HFFc6 (cell line): ENCODE data around the gene RNASE12. TPM values are rescaled to one million over a fixed set of nuclear protein-coding genes. Genes with fewer than 3 reads are reported as not detected.
"Not testable (repeated sequence)": the region's sequence is repeated elsewhere in the genome, so short reads cannot be mapped to it uniquely, and the experiment has no call there.

Experiments
- DNase-seq: peaks from one replicate; pipeline ENCODE4 v3.0.0-alpha.2; 2018
- H3K27ac Mint-ChIP-seq: 2 replicates; pipeline ENCODE4 v1.8.0; 2020; ENCODE audit warnings: mild to moderate bottlenecking, mixed read lengths
- H3K27me3 Mint-ChIP-seq: 2 replicates; pipeline ENCODE4 v1.8.0; 2021; ENCODE audit warnings: mild to moderate bottlenecking, moderate library complexity, mixed read lengths; ENCODE audit not compliant: insufficient read depth
- H3K36me3 Mint-ChIP-seq: 2 replicates; pipeline ENCODE4 v1.8.0; 2021; ENCODE audit warnings: low read depth, mixed read lengths
- H3K4me1 Mint-ChIP-seq: 2 replicates; pipeline ENCODE4 v1.8.0; 2020; ENCODE audit warnings: low read depth, mixed read lengths
- H3K4me3 Mint-ChIP-seq: 2 replicates; pipeline ENCODE4 v1.8.0; 2020; ENCODE audit warnings: mild to moderate bottlenecking, moderate library complexity, mixed read lengths
- H3K9me3 Mint-ChIP-seq: 2 replicates; pipeline ENCODE4 v1.8.0; 2020; ENCODE audit warnings: mild to moderate bottlenecking, mixed read lengths
- total RNA-seq, 6 experiments: library from RNA; stranded (reverse); fragmentation: NEBNext Ultra II Directional; extraction: Animal tissue kit (Norgen Biotek cat#: 25700); gene quantifications; 2 replicates in 1 of 6; 3 replicates in 5 of 6; pipeline ENCODE4 v1.2.3, GENCODE V29; 2021
- TF ChIP-seq, protein P1 (sequence below): fragments of 200-600 bp; sonication (generic); IDR thresholded peaks from 2 replicates; pipeline ENCODE4 v1.5.0; 2021; ENCODE audit warnings: antibody characterized with exemption, mild to moderate bottlenecking

RNASE12 gene
- total RNA-seq, 6 experiments from 2014 or later, result not detected

DNA sequence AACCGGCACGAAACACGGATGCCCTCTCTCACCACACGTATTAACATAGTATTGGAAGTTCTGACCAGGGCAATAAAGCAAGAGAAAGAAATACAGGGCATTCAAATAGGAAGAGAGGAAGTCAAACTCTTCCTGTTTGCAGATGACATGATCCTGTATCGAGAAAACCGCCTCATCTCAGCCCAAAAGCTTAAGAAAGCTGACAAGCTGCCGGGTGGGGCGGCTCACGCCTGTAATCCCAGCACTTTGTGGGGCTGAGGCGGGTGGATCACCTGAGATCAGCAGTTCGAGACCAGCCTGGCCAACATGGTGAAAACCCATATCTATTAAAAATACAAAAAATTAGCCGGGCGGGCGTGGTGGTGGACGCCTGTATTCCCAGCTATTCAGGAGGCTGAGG lies 32.6 kb upstream of the RNASE12 start:
- H3K27me3 Mint-ChIP-seq, result peaks cover 27% of the 10 kb centered on the region
- no peak overlapping the region for H3K4me3 Mint-ChIP-seq
- H3K4me1 Mint-ChIP-seq, result peaks cover 45% of the 10 kb centered on the region
- no peak overlapping the region for H3K27ac Mint-ChIP-seq
- DNase-seq, result no peak
- H3K36me3 Mint-ChIP-seq, result no peaks in the 10 kb centered on the region
- H3K9me3 Mint-ChIP-seq, result no peaks in the 10 kb centered on the region; the same call in 1 of the 2 replicates
- TF ChIP-seq, protein P1, sequence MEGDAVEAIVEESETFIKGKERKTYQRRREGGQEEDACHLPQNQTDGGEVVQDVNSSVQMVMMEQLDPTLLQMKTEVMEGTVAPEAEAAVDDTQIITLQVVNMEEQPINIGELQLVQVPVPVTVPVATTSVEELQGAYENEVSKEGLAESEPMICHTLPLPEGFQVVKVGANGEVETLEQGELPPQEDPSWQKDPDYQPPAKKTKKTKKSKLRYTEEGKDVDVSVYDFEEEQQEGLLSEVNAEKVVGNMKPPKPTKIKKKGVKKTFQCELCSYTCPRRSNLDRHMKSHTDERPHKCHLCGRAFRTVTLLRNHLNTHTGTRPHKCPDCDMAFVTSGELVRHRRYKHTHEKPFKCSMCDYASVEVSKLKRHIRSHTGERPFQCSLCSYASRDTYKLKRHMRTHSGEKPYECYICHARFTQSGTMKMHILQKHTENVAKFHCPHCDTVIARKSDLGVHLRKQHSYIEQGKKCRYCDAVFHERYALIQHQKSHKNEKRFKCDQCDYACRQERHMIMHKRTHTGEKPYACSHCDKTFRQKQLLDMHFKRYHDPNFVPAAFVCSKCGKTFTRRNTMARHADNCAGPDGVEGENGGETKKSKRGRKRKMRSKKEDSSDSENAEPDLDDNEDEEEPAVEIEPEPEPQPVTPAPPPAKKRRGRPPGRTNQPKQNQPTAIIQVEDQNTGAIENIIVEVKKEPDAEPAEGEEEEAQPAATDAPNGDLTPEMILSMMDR, result no peak

DNA sequence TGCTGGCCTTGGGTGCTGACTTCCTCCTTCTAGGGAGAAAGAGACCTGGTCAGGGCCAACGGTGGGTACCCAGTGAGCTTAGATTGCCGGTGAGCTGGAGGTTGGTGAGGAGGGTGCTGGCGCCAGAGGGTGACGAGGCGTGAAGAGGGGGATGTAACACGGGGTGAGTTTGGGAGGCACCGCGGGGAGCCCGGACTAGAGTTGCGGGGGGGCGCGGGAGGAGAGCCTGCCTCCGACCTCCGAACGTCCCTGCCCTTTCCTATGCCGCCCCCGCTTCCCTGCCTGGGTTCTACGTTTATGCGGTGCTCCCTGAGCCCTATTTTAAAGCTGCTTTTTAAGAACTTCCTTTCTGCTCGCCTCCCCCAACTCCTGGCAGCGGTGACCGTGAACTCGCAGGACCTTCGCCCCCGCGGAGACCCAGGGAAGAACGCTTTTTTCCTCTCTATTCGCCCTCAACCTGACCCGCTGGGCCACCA lies 31.7 kb upstream of the RNASE12 start:
- TF ChIP-seq, protein P1, result no peak
- H3K27ac Mint-ChIP-seq, result no peak overlapping the region
- H3K9me3 Mint-ChIP-seq, result no peaks in the 10 kb centered on the region; the same call in 1 of the 2 replicates
- H3K4me3 Mint-ChIP-seq, result no peak overlapping the region
- DNase-seq, result no peak
- H3K4me1 Mint-ChIP-seq, result peaks cover 37% of the 10 kb centered on the region
- peaks cover 25% of the 10 kb centered on the region for H3K27me3 Mint-ChIP-seq
- H3K36me3 Mint-ChIP-seq, result no peaks in the 10 kb centered on the region

DNA sequence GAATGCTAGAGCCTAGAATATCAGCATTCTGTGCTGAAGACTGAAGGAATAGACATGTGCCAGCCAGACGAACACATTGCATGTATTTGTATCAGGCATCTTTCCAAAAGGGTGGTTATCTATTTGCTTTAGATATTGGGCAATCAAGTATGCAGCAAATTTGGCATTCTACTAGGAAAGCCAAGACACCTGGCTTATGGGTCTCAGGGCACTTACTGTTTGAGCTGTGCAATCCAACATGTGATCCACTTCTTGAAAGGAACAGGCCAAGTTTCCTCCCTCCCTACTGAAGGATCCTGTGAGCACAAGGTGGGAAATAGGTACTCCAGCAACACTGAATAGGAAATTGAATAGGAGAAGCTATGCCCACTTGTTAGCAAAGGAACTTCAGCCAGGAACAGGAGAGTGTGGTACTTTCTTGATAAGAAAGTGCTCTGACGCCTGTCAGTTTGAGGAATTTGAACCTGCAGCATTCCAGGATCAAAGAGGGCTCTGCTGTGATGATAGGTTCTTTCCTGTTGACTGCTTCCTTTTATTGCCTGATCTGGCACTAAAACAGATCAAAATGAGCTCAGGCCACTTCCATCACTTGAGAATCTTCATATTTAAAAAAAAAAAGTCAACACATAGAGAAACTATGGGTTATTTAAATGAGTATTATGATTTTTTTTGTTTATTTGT lies 29.8 kb upstream of the RNASE12 start:
- H3K27me3 Mint-ChIP-seq, result peaks cover 23% of the 10 kb centered on the region
- no peak overlapping the region for H3K27ac Mint-ChIP-seq
- peaks cover 18% of the 10 kb centered on the region for H3K4me1 Mint-ChIP-seq
- H3K4me3 Mint-ChIP-seq, result no peak overlapping the region
- H3K9me3 Mint-ChIP-seq, result no peaks in the 10 kb centered on the region; the same call in 1 of the 2 replicates
- TF ChIP-seq, protein P1, result no peak
- DNase-seq, result no peak
- H3K36me3 Mint-ChIP-seq, result no peaks in the 10 kb centered on the region

DNA sequence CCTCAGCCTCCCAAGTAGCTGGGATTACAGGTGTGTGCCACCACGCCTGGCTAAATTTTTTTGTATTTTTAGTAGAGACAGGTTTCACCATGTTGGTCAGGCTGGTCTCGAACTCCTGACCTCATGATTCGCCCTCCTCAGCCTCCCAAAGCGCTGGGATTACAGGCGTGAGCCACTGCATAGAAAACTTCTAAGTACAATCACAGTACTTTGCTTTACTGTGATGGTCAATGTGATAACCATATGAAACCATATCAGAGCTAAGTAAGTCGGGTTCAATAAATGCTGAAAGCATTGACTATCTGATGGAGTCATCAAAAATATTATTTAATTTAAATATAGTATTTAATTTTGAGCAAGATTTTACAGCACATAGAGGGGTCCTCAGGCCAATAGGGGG lies 28.5 kb upstream of the RNASE12 start:
- not testable (repeated sequence) for H3K36me3 Mint-ChIP-seq, H3K27ac Mint-ChIP-seq, DNase-seq, H3K9me3 Mint-ChIP-seq, H3K4me3 Mint-ChIP-seq
- H3K4me1 Mint-ChIP-seq, result peaks cover 16% of the 10 kb centered on the region
- peaks cover 20% of the 10 kb centered on the region for H3K27me3 Mint-ChIP-seq

DNA sequence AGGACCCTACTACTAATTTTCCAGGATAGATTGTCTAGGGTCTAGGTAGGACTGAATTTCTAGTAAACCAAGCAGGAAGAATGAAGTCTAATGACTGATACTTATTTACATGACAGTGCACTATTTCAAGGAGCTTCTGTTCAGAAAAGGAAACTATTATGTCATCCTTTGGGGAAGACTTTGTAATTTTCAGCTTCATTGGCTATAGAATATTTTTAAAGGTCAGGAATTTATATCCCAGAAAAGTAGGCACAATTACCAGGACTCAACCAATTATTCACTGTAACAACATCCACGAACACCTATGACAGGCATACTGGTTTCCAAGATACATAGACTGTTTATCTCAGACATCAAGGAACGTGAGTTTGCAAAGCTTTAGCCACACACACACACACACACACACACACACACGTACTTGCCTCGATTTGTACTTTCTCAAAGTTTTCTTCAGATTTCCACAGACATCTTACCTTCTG lies 27.1 kb upstream of the RNASE12 start:
- H3K4me3 Mint-ChIP-seq, result no peak overlapping the region
- no peaks in the 10 kb centered on the region for H3K9me3 Mint-ChIP-seq
- no peak overlapping the region for H3K27ac Mint-ChIP-seq
- TF ChIP-seq, protein P1, result no peak
- H3K27me3 Mint-ChIP-seq, result peaks cover 16% of the 10 kb centered on the region
- H3K36me3 Mint-ChIP-seq, result no peaks in the 10 kb centered on the region
- DNase-seq, result no peak
- peaks cover 15% of the 10 kb centered on the region; the same call in 1 of the 2 replicates for H3K4me1 Mint-ChIP-seq
